Measurements from ENCODE around the gene TBKBP1. TPM values are rescaled to one million over a fixed set of nuclear protein-coding genes. Genes with fewer than 3 reads are reported as not detected.

The TBKBP1 gene, protein sequence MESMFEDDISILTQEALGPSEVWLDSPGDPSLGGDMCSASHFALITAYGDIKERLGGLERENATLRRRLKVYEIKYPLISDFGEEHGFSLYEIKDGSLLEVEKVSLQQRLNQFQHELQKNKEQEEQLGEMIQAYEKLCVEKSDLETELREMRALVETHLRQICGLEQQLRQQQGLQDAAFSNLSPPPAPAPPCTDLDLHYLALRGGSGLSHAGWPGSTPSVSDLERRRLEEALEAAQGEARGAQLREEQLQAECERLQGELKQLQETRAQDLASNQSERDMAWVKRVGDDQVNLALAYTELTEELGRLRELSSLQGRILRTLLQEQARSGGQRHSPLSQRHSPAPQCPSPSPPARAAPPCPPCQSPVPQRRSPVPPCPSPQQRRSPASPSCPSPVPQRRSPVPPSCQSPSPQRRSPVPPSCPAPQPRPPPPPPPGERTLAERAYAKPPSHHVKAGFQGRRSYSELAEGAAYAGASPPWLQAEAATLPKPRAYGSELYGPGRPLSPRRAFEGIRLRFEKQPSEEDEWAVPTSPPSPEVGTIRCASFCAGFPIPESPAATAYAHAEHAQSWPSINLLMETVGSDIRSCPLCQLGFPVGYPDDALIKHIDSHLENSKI
- total RNA-seq, result 13.6 TPM

DNA sequence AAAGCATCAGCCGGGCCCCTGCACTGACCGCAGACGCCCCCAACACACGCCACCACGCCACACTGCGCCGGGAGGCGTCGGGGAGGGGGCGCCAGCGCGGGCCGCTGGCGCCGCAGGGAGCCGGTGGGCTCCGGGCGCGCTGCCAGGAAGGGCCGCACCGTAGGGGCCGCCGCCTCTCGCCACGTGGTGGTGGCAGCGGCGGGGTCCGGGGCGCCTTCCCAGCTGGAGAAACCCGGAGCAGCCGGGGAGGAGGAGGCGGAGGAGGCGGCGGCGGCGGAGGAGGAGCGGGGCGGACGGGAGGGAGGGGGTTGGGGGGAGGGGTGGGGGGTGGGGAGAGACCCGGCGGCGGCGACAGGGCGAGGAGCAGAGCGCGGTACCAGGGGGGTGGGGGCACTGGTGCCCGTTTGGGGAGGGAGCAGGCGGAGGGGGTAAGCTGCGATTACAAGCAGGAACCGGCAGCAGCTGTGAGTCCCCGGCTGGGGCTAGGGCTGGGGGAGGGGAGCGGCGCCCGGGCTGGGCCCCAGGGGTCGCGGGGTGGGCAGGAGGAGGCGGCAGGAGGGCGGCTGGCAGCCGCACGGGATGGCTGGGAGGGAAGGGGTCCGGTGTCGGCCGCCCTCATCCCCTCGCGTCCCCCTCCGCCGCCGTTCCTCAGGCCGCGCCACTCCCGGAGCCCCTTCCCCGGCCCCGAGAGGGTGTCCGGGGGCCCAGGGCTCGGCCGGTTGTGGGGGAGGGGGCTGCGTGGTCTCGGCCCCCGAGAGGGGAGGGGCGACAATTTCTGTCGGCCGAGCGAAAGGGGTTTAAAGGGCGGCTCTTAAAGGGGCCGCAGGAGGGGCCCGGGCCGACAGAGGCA lies at the start of gene TBKBP1:
Gene TBKBP1, plus strand, starts transcription at position 431 of the 850 bp plus-strand sequence. CDS start 1,952 bp downstream, outside the sequence.

DNA sequence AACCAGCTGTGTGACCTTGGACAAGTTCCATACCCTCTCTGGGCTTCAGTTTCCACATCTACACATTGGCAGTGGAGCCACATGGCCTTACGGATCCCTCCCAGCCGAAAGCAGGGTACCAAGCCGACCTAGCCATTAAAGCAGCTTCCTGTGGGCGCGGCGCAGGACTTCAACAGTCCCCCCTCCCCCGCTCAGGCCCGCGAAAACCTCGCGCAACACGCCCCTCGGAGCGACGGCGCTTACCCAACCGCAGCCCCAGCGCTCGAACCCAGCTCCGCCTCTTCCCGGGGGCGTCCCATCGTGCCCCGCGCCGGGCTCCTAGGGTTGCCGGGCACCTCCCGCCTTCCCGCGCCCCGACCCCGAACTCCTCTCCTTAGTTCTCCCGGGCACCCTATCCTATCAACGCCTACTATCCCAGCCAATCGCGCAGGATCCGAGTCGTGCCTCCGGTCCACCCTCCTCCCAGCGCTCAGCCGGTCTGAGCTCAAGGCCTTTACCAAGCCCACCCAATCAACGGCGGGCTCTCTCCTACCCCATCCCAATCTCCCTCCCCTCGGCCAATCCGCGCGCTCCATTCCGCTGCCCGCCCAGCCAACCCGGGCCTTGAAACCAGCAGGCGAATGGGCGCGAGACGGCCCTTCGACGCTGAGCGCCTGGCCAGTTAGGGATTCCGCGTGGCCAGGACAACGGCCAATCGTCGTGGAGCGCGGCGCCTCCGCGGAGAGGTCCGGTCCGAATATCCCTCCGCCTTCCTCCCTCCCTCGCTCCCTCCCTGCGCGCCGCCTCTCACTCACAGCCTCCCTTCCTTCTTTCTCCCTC lies 44.6 kb upstream of the TBKBP1 start, which contains the start of gene KPNB1:
Gene KPNB1, plus strand, starts transcription at position 767 of the 819 bp plus-strand sequence. CDS start 326 bp downstream, outside the sequence.

DNA sequence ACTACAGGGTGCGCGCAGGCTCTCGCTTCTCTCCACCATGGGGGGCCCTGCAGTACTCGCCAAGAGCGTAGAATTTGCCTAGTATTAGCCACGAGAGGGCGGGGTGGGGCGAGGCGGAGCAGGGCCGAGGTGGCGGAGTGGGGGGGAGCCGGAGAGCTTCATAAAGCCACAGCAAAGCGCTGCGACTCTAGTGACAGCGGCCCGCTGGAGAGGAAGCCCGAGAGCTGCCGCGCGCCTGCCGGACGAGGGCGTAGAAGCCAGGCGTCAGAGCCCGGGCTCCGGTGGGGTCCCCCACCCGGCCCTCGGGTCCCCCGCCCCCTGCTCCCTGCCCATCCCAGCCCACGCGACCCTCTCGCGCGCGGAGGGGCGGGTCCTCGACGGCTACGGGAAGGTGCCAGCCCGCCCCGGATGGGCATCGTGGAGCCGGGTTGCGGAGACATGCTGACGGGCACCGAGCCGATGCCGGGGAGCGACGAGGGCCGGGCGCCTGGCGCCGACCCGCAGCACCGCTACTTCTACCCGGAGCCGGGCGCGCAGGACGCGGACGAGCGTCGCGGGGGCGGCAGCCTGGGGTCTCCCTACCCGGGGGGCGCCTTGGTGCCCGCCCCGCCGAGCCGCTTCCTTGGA lies 39.2 kb downstream of the TBKBP1 start, which contains the start of gene TBX21:
Gene TBX21, plus strand, starts transcription at position 190 of the 627 bp plus-strand sequence. Its CDS starts 219 bp downstream, at position 409.

Small RNAs within 50 kb of the gene (small RNA-seq; reads per million reads assigned to genes)
- gene AC015674.1 (ENCODE audit: low replicate concordance), result not detected

Other genes with a start within 250 kb of the TBKBP1 start
- gene NPEPPS, start 163.1 kb upstream of the TBKBP1 start, total RNA-seq, result 118 TPM
- gene KPNB1, start 44.2 kb upstream of the TBKBP1 start, total RNA-seq, result 174 TPM
- gene TBX21, start 39.1 kb downstream of the TBKBP1 start, total RNA-seq, result 0.18 TPM
- 17.2 TPM for gene OSBPL7, start 127.6 kb downstream of the TBKBP1 start, total RNA-seq
- gene MRPL10, start 137.4 kb downstream of the TBKBP1 start, total RNA-seq, result 31.5 TPM
- gene LRRC46, start 137.5 kb downstream of the TBKBP1 start, total RNA-seq, result 0.35 TPM
- 48.4 TPM for gene SCRN2, start 147.1 kb downstream of the TBKBP1 start, total RNA-seq
- gene SP6, start 157.0 kb downstream of the TBKBP1 start, total RNA-seq, result 2.3 TPM
- gene SP2, start 202.1 kb downstream of the TBKBP1 start, total RNA-seq, result 5.0 TPM
- gene PNPO, start 247.4 kb downstream of the TBKBP1 start, total RNA-seq, result 16.1 TPM